Uterus (tissue), 2 donors: ENCODE measurements around the gene OPCML.

ENCODE experiments used
- POLR2A ChIP-seq, 2 donors: fragments of 450-650 bp; IDR thresholded peaks; one replicate each; pipeline ENCODE4 v1.6.1; 2016; ENCODE audit warnings: antibody characterized with exemption in 2 of 2, mild to moderate bottlenecking in 1 of 2, moderate library complexity in 1 of 2
- TF ChIP-seq, protein P1 (sequence below), 4 experiments: fragments of 200-600 bp in 2 of 4; fragments of 450-650 bp in 2 of 4; sonication (generic) in 2 of 4; IDR thresholded peaks; one replicate each; pipeline ENCODE4 v1.5.1; 2016 to 2019; ENCODE audit warnings: antibody characterized with exemption in 4 of 4, mild to moderate bottlenecking in 2 of 4, moderate library complexity in 1 of 4

GRCh38 chr11:133408936-133409335 is 123.4 kb downstream of the OPCML start:
- TF ChIP-seq, protein P1, sequence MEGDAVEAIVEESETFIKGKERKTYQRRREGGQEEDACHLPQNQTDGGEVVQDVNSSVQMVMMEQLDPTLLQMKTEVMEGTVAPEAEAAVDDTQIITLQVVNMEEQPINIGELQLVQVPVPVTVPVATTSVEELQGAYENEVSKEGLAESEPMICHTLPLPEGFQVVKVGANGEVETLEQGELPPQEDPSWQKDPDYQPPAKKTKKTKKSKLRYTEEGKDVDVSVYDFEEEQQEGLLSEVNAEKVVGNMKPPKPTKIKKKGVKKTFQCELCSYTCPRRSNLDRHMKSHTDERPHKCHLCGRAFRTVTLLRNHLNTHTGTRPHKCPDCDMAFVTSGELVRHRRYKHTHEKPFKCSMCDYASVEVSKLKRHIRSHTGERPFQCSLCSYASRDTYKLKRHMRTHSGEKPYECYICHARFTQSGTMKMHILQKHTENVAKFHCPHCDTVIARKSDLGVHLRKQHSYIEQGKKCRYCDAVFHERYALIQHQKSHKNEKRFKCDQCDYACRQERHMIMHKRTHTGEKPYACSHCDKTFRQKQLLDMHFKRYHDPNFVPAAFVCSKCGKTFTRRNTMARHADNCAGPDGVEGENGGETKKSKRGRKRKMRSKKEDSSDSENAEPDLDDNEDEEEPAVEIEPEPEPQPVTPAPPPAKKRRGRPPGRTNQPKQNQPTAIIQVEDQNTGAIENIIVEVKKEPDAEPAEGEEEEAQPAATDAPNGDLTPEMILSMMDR (IDR thresholded peaks at IDR 0.05), result no peak
- TF ChIP-seq POLR2A (IDR thresholded peaks at IDR 0.05), result no peak
